ENCODE results near the gene FAM3C. TPM values are rescaled to one million over a fixed set of nuclear protein-coding genes. Genes with fewer than 3 reads are reported as not detected.
A peak's percentile ranks its signal among the peaks of the same experiment; 100 is the strongest.

FAM3C gene
- total and polyA plus RNA-seq, 10 of the 15 experiments (the other 5 are each of a cell fraction or from before 2014, with no cell fraction given), result 11.0 to 110 (median 27.8) TPM

DNA sequence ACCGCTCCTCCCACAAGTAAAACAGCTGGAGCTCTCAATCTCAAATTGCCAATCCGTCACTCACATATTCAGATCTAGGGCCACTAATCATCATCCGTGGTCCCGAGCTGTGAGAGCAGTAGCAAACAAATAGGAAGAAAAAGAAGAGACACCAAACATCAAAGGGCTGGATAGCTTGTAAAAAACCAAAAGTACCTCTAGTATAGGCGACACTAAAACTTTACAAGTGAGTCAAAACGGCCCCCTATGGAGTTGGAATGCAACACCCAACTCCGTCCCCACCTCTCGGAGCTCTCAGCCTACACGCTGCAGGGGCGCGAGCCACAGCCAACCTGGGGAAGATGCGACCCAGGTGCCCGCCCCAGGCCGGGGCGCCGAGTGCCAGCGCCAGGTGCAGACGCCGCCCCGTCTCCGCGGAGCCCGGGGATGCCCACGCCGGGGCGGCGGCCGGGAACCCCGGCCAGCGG, 581 bp downstream of the FAM3C start (continued):
- TF ChIP-seq NR2C2 (IDR thresholded peaks at IDR 0.05; ENCODE audit: borderline replicate concordance, control insufficient read depth, insufficient read length, low read depth) (no peak), PBX3 (IDR thresholded peaks at IDR 0.05; ENCODE audit: insufficient replicate concordance, low read depth, low read length) (no peak), CHD1 (IDR thresholded peaks at IDR 0.05; ENCODE audit: low read depth, low read length) (no peak), MEF2A (IDR thresholded peaks at IDR 0.05; ENCODE audit: insufficient read depth, low read depth, low read length) (no peak), PRDM15 (CRISPR knock-in tag; IDR thresholded peaks at IDR 0.05) (no peak), HDAC2 (IDR thresholded peaks at IDR 0.05) (no peak), MLLT1 (IDR thresholded peaks at IDR 0.05) (peak; percentile 79; the same call in 1 of the 2 replicates), RUNX3 (IDR thresholded peaks at IDR 0.05; ENCODE audit: low read length) (no peak; the same call in 1 of the 2 replicates), KLF5 (IDR thresholded peaks at IDR 0.05; ENCODE audit: partially characterized antibody) (no peak), TCF12 (IDR thresholded peaks at IDR 0.05; ENCODE audit: low read depth, low read length) (0 out of 2 replicates have a peak, but pooled peaks have one; percentile 39), BHLHE40 (IDR thresholded peaks at IDR 0.05; ENCODE audit: borderline replicate concordance in 1 of 2, low read depth in 2 of 2, low read length in 1 of 2) (no peak)
- TF ChIP-seq, protein P1, sequence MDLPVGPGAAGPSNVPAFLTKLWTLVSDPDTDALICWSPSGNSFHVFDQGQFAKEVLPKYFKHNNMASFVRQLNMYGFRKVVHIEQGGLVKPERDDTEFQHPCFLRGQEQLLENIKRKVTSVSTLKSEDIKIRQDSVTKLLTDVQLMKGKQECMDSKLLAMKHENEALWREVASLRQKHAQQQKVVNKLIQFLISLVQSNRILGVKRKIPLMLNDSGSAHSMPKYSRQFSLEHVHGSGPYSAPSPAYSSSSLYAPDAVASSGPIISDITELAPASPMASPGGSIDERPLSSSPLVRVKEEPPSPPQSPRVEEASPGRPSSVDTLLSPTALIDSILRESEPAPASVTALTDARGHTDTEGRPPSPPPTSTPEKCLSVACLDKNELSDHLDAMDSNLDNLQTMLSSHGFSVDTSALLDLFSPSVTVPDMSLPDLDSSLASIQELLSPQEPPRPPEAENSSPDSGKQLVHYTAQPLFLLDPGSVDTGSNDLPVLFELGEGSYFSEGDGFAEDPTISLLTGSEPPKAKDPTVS (IDR thresholded peaks at IDR 0.05; ENCODE audit: low read depth, low read length), result no peak

Measured in GM12878 (cell line).